NCI-H187 treated with DMSO at 0.1 percent for 48 hours (cell line): ENCODE data around the gene AXL.

ENCODE experiments used
- DNase-seq: peaks from one replicate; lab custom pipeline; 2025; lab: John Stamatoyannopoulos, UW

AXL gene

DNA sequence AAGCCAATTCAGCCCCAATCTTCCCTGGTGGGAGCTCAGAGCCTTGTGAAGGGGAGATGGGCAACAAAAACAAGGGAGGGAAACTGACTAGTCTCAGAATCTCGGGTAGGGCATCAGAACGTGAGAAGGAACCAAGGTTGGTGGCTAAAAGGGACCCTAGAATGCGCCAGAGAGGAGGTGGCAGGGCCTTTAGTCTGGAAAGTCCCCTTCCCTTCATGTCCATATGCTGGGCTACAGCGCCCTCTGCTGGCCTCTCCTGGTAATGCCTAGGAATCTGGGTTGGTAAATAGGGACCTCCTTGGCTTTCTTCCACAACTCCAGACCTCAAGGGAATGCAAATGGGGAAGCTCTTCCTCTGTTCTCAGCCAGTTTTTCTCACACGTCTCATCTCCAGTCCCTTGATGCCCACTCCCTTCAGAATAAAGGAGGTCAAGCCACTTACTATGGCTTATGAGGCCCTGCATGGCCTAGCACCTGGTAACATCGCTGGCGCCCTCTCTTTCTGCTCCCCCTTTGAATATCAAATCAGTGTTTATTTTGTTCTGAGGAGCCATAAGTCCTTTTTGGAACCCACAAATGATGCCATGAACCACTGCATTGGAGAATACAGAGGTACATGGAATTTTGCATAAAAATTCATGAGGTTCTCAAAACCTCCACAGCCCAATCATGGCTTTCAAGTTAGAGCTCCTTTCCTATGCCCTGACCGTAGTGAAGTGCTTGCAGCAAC is 89.6 kb downstream of the AXL start:
- no peak for DNase-seq

GRCh38 chr19:41309180-41310032 is 90.4 kb downstream of the AXL start:
- DNase-seq, result no peak

GRCh38 chr19:41310033-41310831 is 91.2 kb downstream of the AXL start, which contains the start of gene CCDC97:
CCDC97 (plus strand) TSS chr19:41310172; CDS start chr19:41310311, 139 bp downstream.
- peak; percentile 40 for DNase-seq

DNA sequence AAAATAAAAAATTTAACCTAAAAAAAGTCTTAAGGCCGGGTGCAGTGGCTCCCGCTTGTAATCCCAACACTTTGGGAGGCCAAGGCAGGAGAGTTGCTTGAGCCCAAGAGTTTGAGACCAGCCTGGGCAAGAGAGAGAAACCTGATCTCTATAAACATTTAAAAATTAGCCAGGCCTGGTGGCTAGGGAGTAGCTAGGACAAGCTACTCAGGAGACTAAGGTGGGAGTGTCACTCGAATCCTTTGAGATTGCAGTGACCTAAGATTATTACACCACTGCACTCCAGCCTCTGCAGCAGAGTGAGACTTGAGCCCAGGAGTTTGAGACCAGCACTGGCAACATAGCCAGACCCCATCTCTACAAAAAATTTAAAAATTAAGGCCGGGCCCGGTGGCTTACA is 92.0 kb downstream of the AXL start:
- DNase-seq, result no peak
